Right cardiac atrium (tissue), 5 donors: ENCODE results near the gene SORL1. TPM values are rescaled to one million over a fixed set of nuclear protein-coding genes. Genes with fewer than 3 reads are reported as not detected.
A peak's percentile ranks its signal among the peaks of the same experiment; 100 is the strongest.
"Not testable (repeated sequence)": the region's sequence is repeated elsewhere in the genome, so short reads cannot be mapped to it uniquely, and the experiment has no call there.

Experiments
- ATAC-seq, 2 donors: fragments of 200-7000 bp; cut with Tn5 transposase; one replicate each; pipeline versions ENCODE4 v1.8.0 to v1.9.1; 2020; ENCODE audit warnings: moderate library complexity in 2 of 2, mild to moderate bottlenecking in 1 of 2
- DNase-seq, 3 donors: peaks; one replicate each; pipeline ENCODE4 v3.0.0-alpha.2; 2020
- H3K27ac ChIP-seq: one replicate; pipeline ENCODE4 v1.5.1; 2013; ENCODE audit warnings: mild to moderate bottlenecking, low read length, control low read depth, moderate library complexity
- H3K27me3 ChIP-seq: one replicate; pipeline ENCODE4 v1.6.1; 2013; ENCODE audit not compliant: control insufficient read depth, insufficient read depth
- H3K4me1 ChIP-seq: one replicate; pipeline ENCODE4 v1.6.1; 2013; ENCODE audit warnings: low read length; ENCODE audit not compliant: control insufficient read depth, insufficient read depth
- H3K4me3 ChIP-seq: one replicate; pipeline ENCODE4 v1.5.1; 2013; ENCODE audit warnings: low read length, control low read depth
- H3K9me3 ChIP-seq: one replicate; pipeline ENCODE4 v1.6.1; 2013; ENCODE audit warnings: low read length; ENCODE audit not compliant: control insufficient read depth
- WGBS: extraction: QIAGEN DNeasy Blood & Tissue Kit; methylation state at CpG from one replicate; pipeline ENCODE4 v1.1.7; 2013; 5-methylcytosine and 5-hydroxymethylcytosine counted together
- intact Hi-C, 4 donors: fragments of 100-400 bp; cut with DNase I; formaldehyde crosslinking; loops; one replicate each; pipeline versions ENCODE4 v1.11.0 to v1.14.0; 2022 to 2023
- polyA plus RNA-seq: library from polyadenylated mRNA; stranded (reverse); fragments of 200-250 nt; gene quantifications from one replicate; pipeline ENCODE4 v1.2.3, GENCODE V29; 2013
- total RNA-seq, 4 donors: library from RNA; stranded (reverse); fragmentation: NEBNext Ultra II Directional; extraction: Animal tissue kit (Norgen Biotek cat#: 25700); gene quantifications; one replicate each; pipeline ENCODE4 v1.2.1, GENCODE V29; 2021
- donor health status: healthy with polysubstance abuse.
- donor health status: DM: no; HTN: yes; CAD: no.
- donor health status: DM: no; HTN: no; CAD: no.
- donor health status: DM: no; HTN: yes; CAD: no; lungs with severe emphysema.
- donor health status: DM: yes; HTN: yes; CAD: no.

SORL1 gene
- total and polyA plus RNA-seq, 5 donors: 0.57 to 9.2 (median 5.3) TPM

GRCh38 chr11:121569332-121570299 lies 117.5 kb downstream of the SORL1 start:
- H3K27me3 ChIP-seq, H3K4me3 ChIP-seq, H3K9me3 ChIP-seq, DNase-seq, H3K4me1 ChIP-seq, ATAC-seq, H3K27ac ChIP-seq: not testable (repeated sequence)
- WGBS: 92% methylated on average over 30 of the region's 30 CpGs
- intact Hi-C loops: loop anchor here in 2 of 4 donors (10.0 kb wide), 1 partner anchor 115 kb away; the partner anchor contains the start of genes SORL1 (in 2 of the 2) and SORL1-AS1 (in 2 of the 2)

- no peak overlapping the region for H3K4me3 ChIP-seq
- H3K9me3 ChIP-seq: no peaks in the 10 kb centered on the region
- 89% methylated on average over 3 of the region's 3 CpGs for WGBS
- H3K27me3 ChIP-seq: no peaks in the 10 kb centered on the region
- DNase-seq: no peak
- intact Hi-C loops: loop anchor here in 2 of 4 donors (10.0 kb wide), 1 partner anchor 116 kb away; the partner anchor contains the start of genes SORL1 (in 2 of the 2) and SORL1-AS1 (in 2 of the 2)
- no peak overlapping the region for H3K27ac ChIP-seq
- ATAC-seq: no peak
- no peaks in the 10 kb centered on the region for H3K4me1 ChIP-seq
Measured at GRCh38 chr11:121570453-121570852, 118.3 kb downstream of the SORL1 start.

GRCh38 chr11:121571506-121571905 lies 119.4 kb downstream of the SORL1 start:
- intact Hi-C loops: loop anchor here in 2 of 4 donors (10.0 kb wide), 1 partner anchor 117 kb away; the partner anchor contains the start of genes SORL1 (in 2 of the 2) and SORL1-AS1 (in 2 of the 2)
- 67% methylated on average over 4 of the region's 4 CpGs for WGBS
- Histone ChIP-seq H3K4me1 (no peaks in the 10 kb centered on the region), H3K4me3 (no peak overlapping the region), H3K27ac (no peak overlapping the region), H3K9me3 (no peaks in the 10 kb centered on the region), H3K27me3 (no peaks in the 10 kb centered on the region)
- DNase-seq (no peak), ATAC-seq (no peak)

GRCh38 chr11:121572571-121573059 lies 120.5 kb downstream of the SORL1 start:
- Histone ChIP-seq H3K4me3 (no peak overlapping the region), H3K27me3 (no peaks in the 10 kb centered on the region), H3K4me1 (no peaks in the 10 kb centered on the region), H3K27ac (no peak overlapping the region), H3K9me3 (no peaks in the 10 kb centered on the region)
- peak in 1 of 3 donors; percentile 49 for DNase-seq
- no peak for ATAC-seq
- WGBS: 41% methylated on average over 11 of the region's 11 CpGs
- intact Hi-C loops: loop anchor here in 2 of 4 donors (10.0 kb wide), 1 partner anchor 118 kb away; the partner anchor contains the start of genes SORL1 (in 2 of the 2) and SORL1-AS1 (in 2 of the 2)

GRCh38 chr11:121574801-121575200 lies 122.7 kb downstream of the SORL1 start:
- DNase-seq: no peak
- ATAC-seq: no peak
- no peaks in the 10 kb centered on the region for H3K9me3 ChIP-seq
- H3K4me3 ChIP-seq: no peak overlapping the region
- intact Hi-C loops: loop anchor here in 2 of 4 donors (10.0 kb wide), 1 partner anchor 120 kb away; the partner anchor contains the start of genes SORL1 (in 2 of the 2) and SORL1-AS1 (in 2 of the 2)
- H3K27me3 ChIP-seq: no peaks in the 10 kb centered on the region
- no peaks in the 10 kb centered on the region for H3K4me1 ChIP-seq
- H3K27ac ChIP-seq: no peak overlapping the region

- DNase-seq (peak; percentile 93 to 94 (median 93)), ATAC-seq (peak; percentile 98)
- no peaks in the 10 kb centered on the region for H3K4me1 ChIP-seq
- intact Hi-C loops: loop anchor here in 2 of 4 donors (10.0 kb wide), 1 partner anchor 121 kb away; the partner anchor contains the start of genes SORL1 (in 2 of the 2) and SORL1-AS1 (in 2 of the 2)
- H3K9me3 ChIP-seq: no peaks in the 10 kb centered on the region
- H3K27ac ChIP-seq: no peak overlapping the region
- WGBS: 40% methylated on average over 10 of the region's 10 CpGs
- no peaks in the 10 kb centered on the region for H3K27me3 ChIP-seq
- H3K4me3 ChIP-seq: no peak overlapping the region
Measured at GRCh38 chr11:121575250-121575962, 123.3 kb downstream of the SORL1 start.

- WGBS: 82% methylated on average over 5 of the region's 5 CpGs
- Histone ChIP-seq H3K9me3 (no peaks in the 10 kb centered on the region), H3K4me1 (no peaks in the 10 kb centered on the region), H3K4me3 (no peak overlapping the region), H3K27me3 (no peaks in the 10 kb centered on the region), H3K27ac (no peak overlapping the region)
- intact Hi-C loops: loop anchor here in 2 of 4 donors (10.0 kb wide), 1 partner anchor 121 kb away; the partner anchor contains the start of genes SORL1 (in 2 of the 2) and SORL1-AS1 (in 2 of the 2)
- ATAC-seq (no peak), DNase-seq (no peak)
Measured at GRCh38 chr11:121575963-121576290, 123.8 kb downstream of the SORL1 start.

- Histone ChIP-seq H3K4me1 (no peaks in the 10 kb centered on the region), H3K27ac (no peak overlapping the region), H3K27me3 (no peaks in the 10 kb centered on the region), H3K4me3 (no peak overlapping the region), H3K9me3 (no peaks in the 10 kb centered on the region)
- WGBS: 63% methylated on average over 7 of the region's 7 CpGs
- ATAC-seq: peak in 1 of 2 donors; percentile 11
- DNase-seq: peak in 2 of 3 donors; percentile 61 to 73
- intact Hi-C loops: loop anchor here in 2 of 4 donors (10.0 kb wide), 1 partner anchor 122 kb away; the partner anchor contains the start of genes SORL1 (in 2 of the 2) and SORL1-AS1 (in 2 of the 2)
Measured at GRCh38 chr11:121576531-121576930, 124.4 kb downstream of the SORL1 start.

GRCh38 chr11:121577106-121577848 lies 125.2 kb downstream of the SORL1 start:
- intact Hi-C loops: loop anchor here in 2 of 4 donors (10.0 kb wide), 1 partner anchor 122 kb away; the partner anchor contains the start of genes SORL1 (in 2 of the 2) and SORL1-AS1 (in 2 of the 2)
- 71% methylated on average over 16 of the region's 16 CpGs for WGBS
- no peak for ATAC-seq
- peaks cover 2% of the 10 kb centered on the region for H3K4me1 ChIP-seq
- H3K9me3 ChIP-seq: no peaks in the 10 kb centered on the region
- H3K27me3 ChIP-seq: no peaks in the 10 kb centered on the region
- DNase-seq: no peak
- no peak overlapping the region for H3K27ac ChIP-seq
- no peak overlapping the region for H3K4me3 ChIP-seq
